IMR-90 (cell line): ENCODE results near the gene KRTAP4-9. TPM values are rescaled to one million over a fixed set of nuclear protein-coding genes. Genes with fewer than 3 reads are reported as not detected.

Source experiments
- ATAC-seq: fragments of 200-7000 bp; cut with Tn5 transposase; 2 replicates; pipeline ENCODE4 v1.9.1; 2020; ENCODE audit warnings: low read depth, mild to moderate bottlenecking, moderate library complexity
- BruUV-seq: library from RNA; stranded (reverse); fragments of 400-500 nt; replicated peaks from 2 replicates; lab custom pipeline; 2021; lab: Mats Ljungman, UMichigan
- CTCF ChIA-PET: fragments of 300-600 bp; formaldehyde crosslinking; extraction: SDS; loops from one replicate; lab custom pipeline; 2021; ENCODE audit warnings: antibody characterized with exemption; lab: Yijun Ruan, JAX
- POLR2A ChIA-PET: fragments of 300-600 bp; sonication (Branson Sonifier 250); formaldehyde crosslinking; loops from one replicate; lab custom pipeline; 2022; ENCODE audit warnings: antibody characterized with exemption; ENCODE audit not compliant: unreplicated experiment; lab: Charles Lee
- DNase-seq: peaks from one replicate; pipeline ENCODE4 v3.0.0; 2013
- H2AFZ ChIP-seq: replicated peaks from 2 replicates; pipeline ENCODE3; 2013; ENCODE audit warnings: low read length, mild to moderate bottlenecking; ENCODE audit not compliant: poor library complexity
- H2AK5ac ChIP-seq: 2 replicates; pipeline ENCODE4 v1.6.1; 2013; ENCODE audit warnings: low read depth, low read length, inconsistent platforms
- H2AK9ac ChIP-seq: replicated peaks from 2 replicates; pipeline ENCODE3; 2013; ENCODE audit warnings: mild to moderate bottlenecking, low read depth, low read length, moderate library complexity; ENCODE audit not compliant: poor library complexity
- H2BK120ac ChIP-seq: 2 replicates; pipeline ENCODE4 v1.6.1; 2013; ENCODE audit warnings: low read depth, low read length, inconsistent platforms
- H2BK15ac ChIP-seq: 3 replicates; pipeline ENCODE4 v1.6.1; 2013; ENCODE audit warnings: low read depth, low read length, inconsistent platforms
- H2BK20ac ChIP-seq: 2 replicates; pipeline ENCODE4 v1.6.1; 2013; ENCODE audit warnings: low read depth, mild to moderate bottlenecking, inconsistent platforms, low read length, moderate library complexity
- H2BK5ac ChIP-seq: 2 replicates; pipeline ENCODE4 v1.6.1; 2013; ENCODE audit warnings: mild to moderate bottlenecking, low read depth, low read length, inconsistent platforms; ENCODE audit not compliant: poor library complexity, severe bottlenecking
- H3K14ac ChIP-seq: replicated peaks from 2 replicates; pipeline ENCODE4 v1.6.1; 2013; ENCODE audit warnings: low read depth, low read length, inconsistent platforms
- H3K18ac ChIP-seq: 2 replicates; pipeline ENCODE4 v1.6.1; 2013; ENCODE audit warnings: low read depth, low read length, control low read depth
- H3K23ac ChIP-seq: 2 replicates; pipeline ENCODE4 v1.6.1; 2013; ENCODE audit warnings: low read depth, low read length, inconsistent platforms
- H3K27ac ChIP-seq: 2 replicates; pipeline ENCODE4 v1.5.1; 2013; ENCODE audit warnings: mild to moderate bottlenecking, control low read depth, low read length; ENCODE audit not compliant: insufficient read depth
- H3K27me3 ChIP-seq: 2 replicates; pipeline ENCODE4 v1.6.1; 2013; ENCODE audit warnings: low read length; ENCODE audit not compliant: control insufficient read depth, insufficient read depth
- H3K36me3 ChIP-seq: 2 replicates; pipeline ENCODE4 v1.6.1; 2013; ENCODE audit warnings: low read length, mixed read lengths; ENCODE audit not compliant: control insufficient read depth, insufficient read depth
- H3K4ac ChIP-seq: 2 replicates; pipeline ENCODE4 v1.6.1; 2013; ENCODE audit warnings: low read depth, low read length, inconsistent platforms
- H3K4me1 ChIP-seq: 2 replicates; pipeline ENCODE4 v1.6.1; 2013; ENCODE audit warnings: low read length, mixed read lengths; ENCODE audit not compliant: control insufficient read depth, insufficient read depth
- H3K4me2 ChIP-seq: 2 replicates; pipeline ENCODE4 v1.6.1; 2013; ENCODE audit warnings: low read depth, mild to moderate bottlenecking, control low read depth, low read length, moderate library complexity
- H3K4me3 ChIP-seq: 2 replicates; pipeline ENCODE4 v1.5.1; 2013; ENCODE audit warnings: low read depth, mild to moderate bottlenecking, control low read depth, low read length, moderate library complexity; ENCODE audit not compliant: insufficient read depth
- H3K56ac ChIP-seq: 2 replicates; pipeline ENCODE4 v1.6.1; 2013; ENCODE audit warnings: low read length, inconsistent platforms; ENCODE audit not compliant: insufficient read depth; ENCODE audit errors: extremely low read depth
- H3K79me1 ChIP-seq, 2 experiments: 2 replicates each; pipeline ENCODE4 v1.6.1; 2013; ENCODE audit warnings: low read length in 2 of 2, inconsistent platforms in 1 of 2, low read depth in 1 of 2
- H3K9ac ChIP-seq: 2 replicates; pipeline ENCODE4 v1.6.1; 2013; ENCODE audit warnings: low read depth, low read length, control low read depth
- H3K9me1 ChIP-seq: 2 replicates; pipeline ENCODE4 v1.6.1; 2013; ENCODE audit warnings: low read length, inconsistent platforms; ENCODE audit not compliant: insufficient read depth
- H3K9me3 ChIP-seq: 2 replicates; pipeline ENCODE4 v1.6.1; 2013; ENCODE audit warnings: low read length; ENCODE audit not compliant: control insufficient read depth, insufficient read depth
- H4K20me1 ChIP-seq: 2 replicates; pipeline ENCODE4 v1.6.1; 2013; ENCODE audit warnings: low read length, inconsistent platforms; ENCODE audit not compliant: insufficient read depth
- H4K5ac ChIP-seq: 2 replicates; pipeline ENCODE4 v1.6.1; 2013; ENCODE audit warnings: mild to moderate bottlenecking, low read depth, low read length, control low read depth
- H4K8ac ChIP-seq, 2 experiments: 2 replicates each; pipeline ENCODE4 v1.6.1; 2013; ENCODE audit warnings: low read depth in 2 of 2, low read length in 2 of 2, control low read depth in 1 of 2, inconsistent platforms in 1 of 2
- H4K91ac ChIP-seq: 2 replicates; pipeline ENCODE4 v1.6.1; 2013; ENCODE audit warnings: low read depth, low read length, inconsistent platforms; ENCODE audit not compliant: insufficient read depth
- BHLHE40 ChIP-seq: fragments of 150-350 bp; IDR thresholded peaks from 2 replicates; pipeline ENCODE4 v1.6.1; 2016; ENCODE audit warnings: mild to moderate bottlenecking, low read depth, low read length
- CHD1 ChIP-seq: IDR thresholded peaks from 2 replicates; pipeline ENCODE4 v1.6.1; 2012; ENCODE audit warnings: low read depth, low read length, improper control_type of control experiment
- FOS ChIP-seq: fragments of 150-350 bp; IDR thresholded peaks from 2 replicates; pipeline ENCODE4 v1.6.1; 2016; ENCODE audit warnings: low read depth, low read length
- MAFK ChIP-seq: IDR thresholded peaks from 2 replicates; pipeline ENCODE4 v1.6.1; 2012; ENCODE audit warnings: low read depth, low read length, improper control_type of control experiment
- MAZ ChIP-seq: IDR thresholded peaks from 2 replicates; pipeline ENCODE4 v1.6.1; 2012; ENCODE audit warnings: low read depth, mild to moderate bottlenecking, low read length, improper control_type of control experiment, moderate library complexity, borderline replicate concordance
- MXI1 ChIP-seq: IDR thresholded peaks from 2 replicates; pipeline ENCODE4 v1.6.1; 2012; ENCODE audit warnings: low read depth, mild to moderate bottlenecking, low read length, moderate library complexity, borderline replicate concordance
- POLR2A ChIP-seq: IDR thresholded peaks from 2 replicates; pipeline ENCODE4 v1.6.1; 2012; ENCODE audit warnings: mild to moderate bottlenecking, low read depth, low read length
- RAD21 ChIP-seq: IDR thresholded peaks from 2 replicates; pipeline ENCODE4 v1.6.1; 2012; ENCODE audit warnings: low read length, improper control_type of control experiment
- WGBS, 2 experiments: methylation state at CpG; one replicate each; pipeline versions ENCODE4 v1.1.5 to v1.1.7; 2013; ENCODE audit warnings: missing lambda C conversion rate in 2 of 2; ENCODE audit not compliant: insufficient read length in 1 of 2; ENCODE audit errors: extremely low coverage in 2 of 2; 5-methylcytosine and 5-hydroxymethylcytosine counted together
- dilution Hi-C: fragments of 300-500 bp; cut with HindIII; formaldehyde crosslinking; loops from one replicate; pipeline ENCODE4 v1.14.3; 2018; ENCODE audit warnings: low sequenced_read_pairs; ENCODE audit not compliant: unreplicated experiment
- in situ Hi-C: fragments of 300-500 bp; cut with MboI; formaldehyde crosslinking; loops from 3 replicates; pipeline ENCODE4 v1.14.3; 2019; ENCODE audit warnings: low sequenced_read_pairs, inconsistent platforms, mixed read lengths
- intact Hi-C: fragments of 100-400 bp; cut with micrococcal nuclease; formaldehyde crosslinking; loops from 2 replicates; pipeline ENCODE4 v1.10.0; 2022
- polyA plus RNA-seq, 3 experiments: library from polyadenylated mRNA; depleted of rRNA; stranded (reverse); fragments of >200 nt; gene quantifications; 2 replicates each; pipeline ENCODE4 v1.2.3, GENCODE V29; 2012; ENCODE audit warnings: low replicate concordance in 1 of 3
- total RNA-seq: library from RNA; depleted of rRNA; stranded (reverse); fragments of >200 nt; gene quantifications from 2 replicates; pipeline ENCODE4 v1.2.3, GENCODE V29; 2012

Gene KRTAP4-9
- total and polyA plus RNA-seq, 2 of the 4 experiments (the other 2 are of a cell fraction): 0.24 TPM; not detected in 1

- WGBS, 2 experiments: 71% methylated on average over 1 of the region's 4 CpGs; no CpG with 5 or more reads in 1 of the 2 experiments
- Histone ChIP-seq H3K4me1 (peaks cover 4% of the 10 kb centered on the region; the same call in 1 of the 2 replicates), H2BK5ac (peak within 1 kb of the TSS; percentile 95), H3K9me1 (peaks cover 6% of the 10 kb centered on the region), H2BK120ac (peak within 1 kb of the TSS; percentile 86), H3K56ac (no peak within 1 kb of the TSS), H4K91ac (peak within 1 kb of the TSS; percentile 68), H3K27ac (no peak within 1 kb of the TSS; the same call in 1 of the 2 replicates), H2AFZ (no peak within 1 kb of the TSS), H3K4me2 (no peak within 1 kb of the TSS), H3K23ac (peak within 1 kb of the TSS; percentile 79; the same call in 1 of the 2 replicates), H3K9me3 (no peaks in the 10 kb centered on the region), H2BK15ac (peak within 1 kb of the TSS; percentile 70; the same call in 1 of the 3 replicates), H3K14ac (peak within 1 kb of the TSS; percentile 85), H2AK5ac (peak within 1 kb of the TSS; percentile 86), H4K20me1 (no peaks in the 10 kb centered on the region), H3K79me1 (no peaks in the 10 kb centered on the region), H2BK20ac (peak within 1 kb of the TSS; percentile 95), H4K8ac (peak within 1 kb of the TSS; percentile 32 to 53), H2AK9ac (no peak within 1 kb of the TSS), H3K4ac (peak within 1 kb of the TSS; percentile 94), H4K5ac (peak within 1 kb of the TSS; percentile 0; the same call in 1 of the 2 replicates), H3K4me3 (no peak within 1 kb of the TSS), H3K18ac (peak within 1 kb of the TSS; percentile 76; the same call in 1 of the 2 replicates), H3K36me3 (no peaks in the 10 kb centered on the region), H3K27me3 (no peaks in the 10 kb centered on the region), H3K9ac (no peak within 1 kb of the TSS)
- no peak for ATAC-seq
- POLR2A ChIA-PET: no interaction called here
- in situ Hi-C loops: no loop called here
- BruUV-seq: no TSS peak
- intact Hi-C loops: no loop called here
- CTCF ChIA-PET: no interaction called here
- TF ChIP-seq MAZ (no peak), POLR2A (no peak), MXI1 (no peak), BHLHE40 (no peak), CHD1 (no peak), RAD21 (no peak), FOS (no peak), MAFK (no peak)
- no peak for DNase-seq
- dilution Hi-C loops: no loop called here
Observed at GRCh38 chr17:41098042-41098441, 7.1 kb upstream of the KRTAP4-9 start, which contains the start of gene KRTAP4-8. TSS of gene KRTAP4-8 (minus strand) at chr17:41098142. CDS start at chr17:41098084, 58 bp downstream.
